Progenitor cell of endocrine pancreas (in vitro differentiated cells): Measurements from ENCODE around the gene TMEM222. TPM values are rescaled to one million over a fixed set of nuclear protein-coding genes. Genes with fewer than 3 reads are reported as not detected.

Source experiments
- DNase-seq: peaks from one replicate; pipeline ENCODE4 v3.0.0; 2021; ENCODE audit warnings: low spot score; ENCODE audit not compliant: unreplicated experiment
- H3K27ac Mint-ChIP-seq: 2 replicates; pipeline ENCODE4 v1.8.0; 2021; ENCODE audit warnings: mild to moderate bottlenecking, moderate library complexity, mixed read lengths
- H3K27me3 Mint-ChIP-seq: 2 replicates; pipeline ENCODE4 v1.8.0; 2021; ENCODE audit warnings: mixed read lengths
- H3K36me3 Mint-ChIP-seq: 2 replicates; pipeline ENCODE4 v1.8.0; 2022; ENCODE audit warnings: mixed read lengths; ENCODE audit not compliant: insufficient read depth
- H3K4me1 Mint-ChIP-seq: 2 replicates; pipeline ENCODE4 v1.8.0; 2021; ENCODE audit warnings: low read depth, mixed read lengths
- H3K4me3 Mint-ChIP-seq: 2 replicates; pipeline ENCODE4 v1.8.0; 2021; ENCODE audit warnings: low read depth, mild to moderate bottlenecking, moderate library complexity, mixed read lengths
- H3K9me3 Mint-ChIP-seq: 2 replicates; pipeline ENCODE4 v1.8.0; 2021; ENCODE audit warnings: low read depth, mixed read lengths
- CTCF ChIP-seq: fragments of 200-600 bp; sonication (generic); IDR thresholded peaks from one replicate; pipeline ENCODE4 v1.5.0; 2021; ENCODE audit warnings: antibody characterized with exemption, mild to moderate bottlenecking; ENCODE audit not compliant: unreplicated experiment
- total RNA-seq: library from RNA; stranded (reverse); gene quantifications from 2 replicates; pipeline ENCODE4 v1.2.1, GENCODE V29; 2021

Gene TMEM222
- total RNA-seq, 1 donor from 2014 or later, result 37.1 TPM

- no peaks in the 10 kb centered on the region for H3K27me3 Mint-ChIP-seq
- H3K36me3 Mint-ChIP-seq, result peaks cover 5% of the 10 kb centered on the region
- TF ChIP-seq CTCF, result no peak
- no peak for DNase-seq
- no peak overlapping the region for H3K4me3 Mint-ChIP-seq
- peaks cover 1% of the 10 kb centered on the region for H3K4me1 Mint-ChIP-seq
- no peak overlapping the region for H3K27ac Mint-ChIP-seq
- no peaks in the 10 kb centered on the region for H3K9me3 Mint-ChIP-seq
Measured at GRCh38 chr1:27336756-27337155, 14.8 kb downstream of the TMEM222 start.

GRCh38 chr1:27338751-27339150 lies 16.8 kb downstream of the TMEM222 start:
- Mint-ChIP-seq H3K4me3 (no peak overlapping the region), H3K9me3 (no peaks in the 10 kb centered on the region), H3K4me1 (peaks cover 14% of the 10 kb centered on the region), H3K36me3 (peaks cover 5% of the 10 kb centered on the region), H3K27me3 (peaks cover 7% of the 10 kb centered on the region), H3K27ac (no peak overlapping the region)
- DNase-seq, result no peak
- TF ChIP-seq CTCF, result no peak

GRCh38 chr1:27339213-27339612 lies 17.2 kb downstream of the TMEM222 start:
- no peak for TF ChIP-seq CTCF
- H3K27me3 Mint-ChIP-seq, result peaks cover 7% of the 10 kb centered on the region
- no peaks in the 10 kb centered on the region for H3K9me3 Mint-ChIP-seq
- H3K36me3 Mint-ChIP-seq, result peaks cover 5% of the 10 kb centered on the region
- peaks cover 14% of the 10 kb centered on the region for H3K4me1 Mint-ChIP-seq
- H3K27ac Mint-ChIP-seq, result no peak overlapping the region
- H3K4me3 Mint-ChIP-seq, result no peak overlapping the region
- DNase-seq, result no peak

- Mint-ChIP-seq H3K36me3 (peaks cover 4% of the 10 kb centered on the region), H3K4me1 (peaks cover 14% of the 10 kb centered on the region), H3K9me3 (no peaks in the 10 kb centered on the region), H3K27ac (peak within 1 kb of the TSS; percentile 33), H3K27me3 (peaks cover 10% of the 10 kb centered on the region), H3K4me3 (peak within 1 kb of the TSS; percentile 66)
- no peak for TF ChIP-seq CTCF
- DNase-seq, result no peak
Measured at GRCh38 chr1:27341525-27342252, 19.7 kb downstream of the TMEM222 start, which contains the start of gene SYTL1. SYTL1 (plus strand) TSS chr1:27342022; CDS start chr1:27345335, 3,313 bp downstream.

GRCh38 chr1:27342391-27342777 lies 20.4 kb downstream of the TMEM222 start:
- Mint-ChIP-seq H3K36me3 (peaks cover 4% of the 10 kb centered on the region), H3K27me3 (peaks cover 13% of the 10 kb centered on the region), H3K4me1 (peaks cover 14% of the 10 kb centered on the region), H3K4me3 (peak overlapping the region; percentile 66), H3K9me3 (no peaks in the 10 kb centered on the region), H3K27ac (peak overlapping the region; percentile 33)
- no peak for TF ChIP-seq CTCF
- DNase-seq, result no peak
